A549 treated with GW870086 at 1 μM for 4 hours (cell line): ENCODE data around the gene SCML1. TPM values are rescaled to one million over a fixed set of nuclear protein-coding genes. Genes with fewer than 3 reads are reported as not detected.

Source experiments
- total RNA-seq: library from RNA; stranded (reverse); fragments of 200-300 nt; extraction: Qiagen RNA extraction; gene quantifications from 5 replicates; pipeline ENCODE4 v1.2.3, GENCODE V29; 2022; ENCODE audit warnings: low read depth

SCML1 gene
- 4.3 to 7.0 TPM (median 6.2 TPM) in 5 replicates for total RNA-seq

GRCh38 chrX:17736856-17737709 lies at the start of gene SCML1:
Gene SCML1, plus strand, starts transcription at chrX:17737493. Its CDS starts 6,694 bp downstream, at chrX:17744187.

Other genes with a start within 250 kb of the SCML1 start
- gene RAI2, start 123.8 kb downstream of the SCML1 start, total RNA-seq: 0.13 to 0.26 TPM (median 0.21 TPM) in 5 replicates